B cell (primary cell): ENCODE data around the gene EPHA10. TPM values are rescaled to one million over a fixed set of nuclear protein-coding genes. Genes with fewer than 3 reads are reported as not detected.

Experiments used
- ATAC-seq: fragments of 200-7000 bp; cut with Tn5 transposase; one replicate; pipeline ENCODE4 v1.10.0; 2021; ENCODE audit warnings: low read depth, mild to moderate bottlenecking, moderate number of reproducible peaks, moderate library complexity
- CTCF ChIA-PET: fragments of 350-600 bp; sonication (Branson Sonifier 250); formaldehyde crosslinking; loops from one replicate; lab custom pipeline; 2021; ENCODE audit warnings: antibody characterized with exemption, inconsistent platforms; lab: Charles Lee
- POLR2A ChIA-PET: fragments of 350-600 bp; sonication (Branson Sonifier 250); formaldehyde crosslinking; loops from one replicate; lab custom pipeline; 2021; ENCODE audit warnings: antibody characterized with exemption; lab: Charles Lee
- DNase-seq: peaks from one replicate; pipeline ENCODE4 v3.0.0; 2013
- H2AFZ ChIP-seq: 2 replicates; pipeline ENCODE4 v1.6.1; 2012; ENCODE audit warnings: mild to moderate bottlenecking, low read depth, low read length; ENCODE audit not compliant: insufficient read depth, poor library complexity, severe bottlenecking
- H3K27ac ChIP-seq, 2 donors: 1 replicate in 1 of 2; 2 replicates in 1 of 2; pipeline ENCODE4 v1.5.1; 2012 to 2013; ENCODE audit warnings: low read length in 2 of 2, mild to moderate bottlenecking in 2 of 2, moderate library complexity in 1 of 2
- H3K27me3 ChIP-seq, 4 experiments: fragments of 200-600 bp in 1 of 4; sonication (generic) in 1 of 4; replicated peaks in 1 of 4; 1 replicate in 2 of 4; 2 replicates in 2 of 4; pipeline versions ENCODE4 v1.6.1 to v1.7.0; 2013 to 2016; ENCODE audit warnings: low read length in 3 of 4, mild to moderate bottlenecking in 2 of 4, mixed read lengths in 1 of 4, moderate library complexity in 1 of 4; ENCODE audit not compliant: insufficient read depth in 4 of 4, control insufficient read depth in 3 of 4; ENCODE audit errors: control extremely low read depth in 1 of 4
- H3K36me3 ChIP-seq, 2 experiments: replicated peaks in 1 of 2; 1 replicate in 1 of 2; 2 replicates in 1 of 2; pipeline versions ENCODE4 v1.6.1 to v1.7.1; 2013; ENCODE audit warnings: low read length in 1 of 2; ENCODE audit not compliant: insufficient read depth in 2 of 2, control insufficient read depth in 1 of 2; ENCODE audit errors: control extremely low read depth in 1 of 2, extremely low read depth in 1 of 2
- H3K4me1 ChIP-seq, 2 donors: fragments of 200-600 bp in 1 of 2; sonication (generic) in 1 of 2; 1 replicate in 1 of 2; 2 replicates in 1 of 2; pipeline versions ENCODE4 v1.5.1 to v1.6.1; 2013 to 2017; ENCODE audit warnings: low read length in 2 of 2; ENCODE audit not compliant: control insufficient read depth in 2 of 2, insufficient read depth in 2 of 2
- H3K4me2 ChIP-seq: replicated peaks from 2 replicates; pipeline ENCODE3; 2012; ENCODE audit warnings: mild to moderate bottlenecking, low read depth, low read length; ENCODE audit not compliant: poor library complexity, severe bottlenecking
- H3K4me3 ChIP-seq, 5 experiments: fragments of 200-600 bp in 1 of 5; sonication (generic) in 1 of 5; 1 replicate in 3 of 5; 2 replicates in 2 of 5; pipeline versions ENCODE4 v1.5.1 to v1.7.0; 2011 to 2016; ENCODE audit warnings: low read length in 4 of 5, mild to moderate bottlenecking in 4 of 5, low read depth in 2 of 5, control low read depth in 1 of 5, moderate library complexity in 1 of 5; ENCODE audit not compliant: insufficient read depth in 1 of 5; ENCODE audit errors: control extremely low read depth in 1 of 5, extremely low read depth in 1 of 5
- H3K79me2 ChIP-seq: fragments of 200-600 bp; sonication (generic); one replicate; pipeline ENCODE4 v1.6.0; 2016; ENCODE audit warnings: low read length; ENCODE audit not compliant: control insufficient read depth, insufficient read depth
- H3K9ac ChIP-seq: fragments of 200-600 bp; sonication (generic); 2 replicates; pipeline ENCODE4 v1.6.1; 2017; ENCODE audit warnings: mild to moderate bottlenecking, low read length, moderate library complexity
- H3K9me3 ChIP-seq, 3 donors: one replicate each; pipeline versions ENCODE4 v1.6.1 to v1.7.1; 2013; ENCODE audit warnings: low read length in 2 of 3; ENCODE audit not compliant: control insufficient read depth in 2 of 3, insufficient read depth in 1 of 3; ENCODE audit errors: control extremely low read depth in 1 of 3
- H4K20me1 ChIP-seq: 2 replicates; pipeline ENCODE4 v1.6.0; 2012; ENCODE audit warnings: mild to moderate bottlenecking, low read length; ENCODE audit not compliant: insufficient read depth, control insufficient read depth, poor library complexity, severe bottlenecking
- H3K27ac Mint-ChIP-seq: one replicate; pipeline ENCODE4 v1.8.0; 2021; ENCODE audit warnings: mixed read lengths
- H3K27me3 Mint-ChIP-seq: one replicate; pipeline ENCODE4 v1.8.0; 2021; ENCODE audit warnings: mixed read lengths
- H3K4me1 Mint-ChIP-seq: one replicate; pipeline ENCODE4 v1.8.0; 2021; ENCODE audit warnings: mixed read lengths
- H3K4me3 Mint-ChIP-seq: one replicate; pipeline ENCODE4 v1.8.0; 2021; ENCODE audit warnings: mixed read lengths
- H3K9me3 Mint-ChIP-seq: one replicate; pipeline ENCODE4 v1.8.0; 2022; ENCODE audit warnings: mixed read lengths; ENCODE audit not compliant: insufficient read depth
- CTCF ChIP-seq: fragments of 200-600 bp; IDR thresholded peaks from one replicate; pipeline ENCODE4 v1.8.0; 2022; ENCODE audit warnings: antibody characterized with exemption, mild to moderate bottlenecking
- EZH2 ChIP-seq: IDR thresholded peaks from 2 replicates; pipeline ENCODE4 v1.6.1; 2012; ENCODE audit warnings: borderline replicate concordance, low read depth, mild to moderate bottlenecking, moderate library complexity, low read length; ENCODE audit not compliant: insufficient read depth, poor library complexity, severe bottlenecking
- WGBS: methylation state at CpG from one replicate; pipeline ENCODE4 v1.1.5; 2013; ENCODE audit warnings: missing lambda C conversion rate; ENCODE audit not compliant: insufficient coverage; 5-methylcytosine and 5-hydroxymethylcytosine counted together
- intact Hi-C: fragments of 100-400 bp; cut with micrococcal nuclease; formaldehyde crosslinking; loops from one replicate; pipeline ENCODE4 v1.10.0; 2022
- polyA plus RNA-seq: library from polyadenylated mRNA; depleted of rRNA; stranded (reverse); fragments of >200 nt; gene quantifications from 2 replicates; pipeline ENCODE4 v1.2.3, GENCODE V29; 2012
- total RNA-seq, 2 donors: library from RNA; stranded (reverse); fragments of 120-200 nt in 1 of 2; gene quantifications; 1 replicate in 1 of 2; 2 replicates in 1 of 2; pipeline versions ENCODE4 v1.2.3 to v1.2.4, GENCODE V29; 2013 to 2022

EPHA10 gene
- total and polyA plus RNA-seq, 2 donors (not counting 1 experiment from before 2014, with no cell fraction given): 0.39 to 0.94 TPM

- ChIA-PET POLR2A (no interaction called here), CTCF (no interaction called here)
- H3K9me3 Mint-ChIP-seq: no peaks in the 10 kb centered on the region
- Histone ChIP-seq H3K79me2 (no peaks in the 10 kb centered on the region), H3K4me3 (no peak overlapping the region), H3K27ac (no peak overlapping the region), H3K9ac (no peak overlapping the region), H4K20me1 (no peaks in the 10 kb centered on the region), H3K4me2 (no peak overlapping the region), H3K4me1 (no peaks in the 10 kb centered on the region), H3K36me3 (no peaks in the 10 kb centered on the region), H2AFZ (no peak overlapping the region), H3K9me3 (no peaks in the 10 kb centered on the region), H3K27me3 (no peaks in the 10 kb centered on the region)
- H3K4me3 Mint-ChIP-seq: no peak overlapping the region
- no peaks in the 10 kb centered on the region for H3K4me1 Mint-ChIP-seq
- H3K27me3 Mint-ChIP-seq: peaks cover 38% of the 10 kb centered on the region
- DNase-seq: no peak
- 68% methylated on average over 14 of the region's 15 CpGs for WGBS
- no peak overlapping the region for H3K27ac Mint-ChIP-seq
- ATAC-seq: no peak
- intact Hi-C loops: no loop called here
- TF ChIP-seq CTCF (no peak), EZH2 (no peak)
Measured at GRCh38 chr1:37726751-37727585, 38.0 kb downstream of the EPHA10 start.

GRCh38 chr1:37725851-37726613 is 38.9 kb downstream of the EPHA10 start:
- ATAC-seq (no peak), DNase-seq (no peak)
- Histone ChIP-seq H3K4me2 (no peak overlapping the region), H3K4me3 (no peak overlapping the region), H3K4me1 (no peaks in the 10 kb centered on the region), H3K27me3 (no peaks in the 10 kb centered on the region), H2AFZ (no peak overlapping the region), H3K27ac (no peak overlapping the region), H3K36me3 (no peaks in the 10 kb centered on the region), H3K9ac (no peak overlapping the region), H3K79me2 (no peaks in the 10 kb centered on the region), H3K9me3 (no peaks in the 10 kb centered on the region), H4K20me1 (no peaks in the 10 kb centered on the region)
- peaks cover 38% of the 10 kb centered on the region for H3K27me3 Mint-ChIP-seq
- intact Hi-C loops: no loop called here
- ChIA-PET CTCF (no interaction called here), POLR2A (no interaction called here)
- no peak overlapping the region for H3K4me3 Mint-ChIP-seq
- 77% methylated on average over 14 of the region's 14 CpGs for WGBS
- no peak for TF ChIP-seq CTCF
- TF ChIP-seq EZH2: no peak
- H3K27ac Mint-ChIP-seq: no peak overlapping the region
- no peaks in the 10 kb centered on the region for H3K4me1 Mint-ChIP-seq
- H3K9me3 Mint-ChIP-seq: no peaks in the 10 kb centered on the region
